HCT116 (cell line): ENCODE measurements around the gene WFDC6. TPM values are rescaled to one million over a fixed set of nuclear protein-coding genes. Genes with fewer than 3 reads are reported as not detected.
A peak's percentile ranks its signal among the peaks of the same experiment; 100 is the strongest.

Source experiments
- ATAC-seq: fragments of 200-7000 bp; cut with Tn5 transposase; 2 replicates; pipeline ENCODE4 v1.9.1; 2020; ENCODE audit warnings: mild to moderate bottlenecking, moderate library complexity
- BruUV-seq: library from RNA; stranded (reverse); fragments of 400-500 nt; replicated peaks from 2 replicates; lab custom pipeline; 2021; lab: Mats Ljungman, UMichigan
- CTCF ChIA-PET: fragments of 300-600 bp; sonication (Branson Sonifier 250); formaldehyde crosslinking; loops from one replicate; lab custom pipeline; 2021; ENCODE audit warnings: antibody characterized with exemption; lab: Charles Lee
- POLR2A ChIA-PET: fragments of 300-600, 350-600 bp; sonication (Branson Sonifier 250); formaldehyde crosslinking; loops from one replicate; lab custom pipeline; 2021; ENCODE audit warnings: antibody characterized with exemption; lab: Charles Lee
- RAD21 ChIA-PET, 2 experiments: fragments of 300-600 bp; sonication (Branson Sonifier 250); formaldehyde crosslinking; loops; one replicate each; lab custom pipeline; 2023; ENCODE audit warnings: low total read pairs in 2 of 2; ENCODE audit not compliant: uncharacterized antibody in 2 of 2, unreplicated experiment in 2 of 2, low non-redundant PET in 1 of 2; lab: Charles Lee
- DNase-seq: peaks from one replicate; pipeline ENCODE4 v3.0.0-alpha.2; 2010; ENCODE audit warnings: low read depth, low spot score
- H2AFZ ChIP-seq: fragments of 200-600 bp; shearing (Covaris generic), sonication (generic); 2 replicates; pipeline ENCODE4 v1.6.1; 2017; ENCODE audit warnings: low read depth, mixed run types, mixed read lengths, antibody characterized with exemption, low read length; ENCODE audit not compliant: poor library complexity, severe bottlenecking
- H3K27ac ChIP-seq: 2 replicates; pipeline ENCODE4 v1.5.1; 2012; ENCODE audit warnings: low read depth, low read length
- H3K27me3 ChIP-seq: fragments of 200-600 bp; sonication (generic); 2 replicates; pipeline ENCODE4 v1.6.1; 2016; ENCODE audit warnings: mixed run types, low read length, mixed read lengths; ENCODE audit not compliant: insufficient read depth
- H3K36me3 ChIP-seq, 2 experiments: fragments of 200-500 bp in 1 of 2; fragments of 200-600 bp in 1 of 2; sonication (Bioruptor generic) in 1 of 2; sonication (generic) in 1 of 2; 2 replicates each; pipeline versions ENCODE4 v1.5.1 to v1.6.1; 2014 to 2016; ENCODE audit warnings: low read length in 2 of 2, inconsistent platforms in 1 of 2, mixed read lengths in 1 of 2, mixed run types in 1 of 2; ENCODE audit not compliant: insufficient read depth in 2 of 2, control insufficient read depth in 1 of 2
- H3K4me1 ChIP-seq, 2 experiments: fragments of 200-600 bp in 1 of 2; sonication (generic) in 1 of 2; 2 replicates each; pipeline versions ENCODE4 v1.5.1 to v1.6.1; 2012 to 2017; ENCODE audit warnings: low read length in 2 of 2, inconsistent platforms in 1 of 2, mild to moderate bottlenecking in 1 of 2, mixed read lengths in 1 of 2, mixed run types in 1 of 2, moderate library complexity in 1 of 2; ENCODE audit not compliant: insufficient read depth in 2 of 2, control insufficient read depth in 1 of 2
- H3K4me2 ChIP-seq: fragments of 200-600 bp; sonication (generic); 2 replicates; pipeline ENCODE4 v1.6.1; 2017; ENCODE audit warnings: mixed run types, low read length, mixed read lengths
- H3K4me3 ChIP-seq, 2 experiments: fragments of 200-600 bp in 1 of 2; sonication (generic) in 1 of 2; replicated peaks in 1 of 2; 2 replicates each; pipeline ENCODE4 v1.5.1; 2011 to 2016; ENCODE audit warnings: low read length in 2 of 2, control low read depth in 1 of 2, low read depth in 1 of 2, mild to moderate bottlenecking in 1 of 2, mixed read lengths in 1 of 2, mixed run types in 1 of 2
- H3K79me2 ChIP-seq: fragments of 200-600 bp; sonication (generic); 2 replicates; pipeline ENCODE4 v1.6.1; 2017; ENCODE audit warnings: mild to moderate bottlenecking, mixed run types, low read length, moderate library complexity, mixed read lengths; ENCODE audit not compliant: insufficient read depth
- H3K9ac ChIP-seq: fragments of 200-600 bp; sonication (generic); 2 replicates; pipeline ENCODE4 v1.6.1; 2016; ENCODE audit warnings: low read length, mixed read lengths
- H3K9me2 ChIP-seq: fragments of 200-600 bp; sonication (generic), shearing (Covaris generic); 2 replicates; pipeline ENCODE4 v1.6.1; 2017; ENCODE audit warnings: mixed run types, mild to moderate bottlenecking, moderate library complexity; ENCODE audit not compliant: insufficient read depth
- H3K9me3 ChIP-seq, 2 experiments: fragments of 200-500 bp in 1 of 2; fragments of 200-600 bp in 1 of 2; sonication (Bioruptor generic) in 1 of 2; sonication (generic) in 1 of 2; 2 replicates each; pipeline ENCODE4 v1.6.1; 2014 to 2017; ENCODE audit warnings: low read length in 2 of 2, mixed read lengths in 2 of 2, inconsistent platforms in 1 of 2, low read depth in 1 of 2, mild to moderate bottlenecking in 1 of 2, mixed run types in 1 of 2, moderate library complexity in 1 of 2; ENCODE audit not compliant: control insufficient read depth in 1 of 2, insufficient read depth in 1 of 2
- H4K20me1 ChIP-seq: fragments of 200-600 bp; sonication (generic), shearing (Covaris generic); 2 replicates; pipeline ENCODE4 v1.6.1; 2017; ENCODE audit warnings: mixed run types, mild to moderate bottlenecking, moderate library complexity; ENCODE audit not compliant: insufficient read depth
- ELF1 ChIP-seq: IDR thresholded peaks from 2 replicates; pipeline ENCODE4 v1.6.1; 2012; ENCODE audit warnings: low read depth, borderline replicate concordance
- EZH2 ChIP-seq: fragments of 200-600 bp; sonication (generic); IDR thresholded peaks from 2 replicates; pipeline ENCODE4 v1.6.1; 2017; ENCODE audit warnings: antibody characterized with exemption, mixed run types
- RAD21 ChIP-seq: IDR thresholded peaks from 2 replicates; pipeline ENCODE4 v1.6.1; 2012; ENCODE audit warnings: low read depth, mild to moderate bottlenecking
- REST ChIP-seq: IDR thresholded peaks from 2 replicates; pipeline ENCODE4 v1.6.1; 2012; ENCODE audit warnings: low read depth
- ZFX ChIP-seq: fragments of 450-650 bp; IDR thresholded peaks from 2 replicates; pipeline ENCODE4 v1.6.1; 2017
- intact Hi-C: fragments of 100-400 bp; cut with micrococcal nuclease; formaldehyde crosslinking; loops from 2 replicates; pipeline ENCODE4 v1.10.0; 2022
- total RNA-seq: library from RNA; stranded (reverse); gene quantifications from one replicate; pipeline ENCODE4 v1.2.1, GENCODE V29; 2021; ENCODE audit not compliant: unreplicated experiment
- TF ChIP-seq, protein P1 (sequence below), 3 experiments: fragments of 200-600 bp in 1 of 3; sonication (generic) in 1 of 3; IDR thresholded peaks in 2 of 3; conservative IDR thresholded peaks in 1 of 3; 2 replicates each; pipeline ENCODE4 v1.5.1; 2012 to 2017; ENCODE audit warnings: low read depth in 2 of 3, low read length in 2 of 3, antibody characterized with exemption in 1 of 3, borderline replicate concordance in 1 of 3, control low read depth in 1 of 3, mild to moderate bottlenecking in 1 of 3, mixed read lengths in 1 of 3, mixed run types in 1 of 3, moderate library complexity in 1 of 3; ENCODE audit not compliant: insufficient read depth in 1 of 3

WFDC6 gene
- total RNA-seq, 1 experiment from 2014 or later, result not detected

GRCh38 chr20:45547206-45547770 lies 8.0 kb upstream of the WFDC6 start, which contains the start of gene EPPIN:
TSS of gene EPPIN (minus strand) at chr20:45547401. CDS start at chr20:45547357, 44 bp downstream.
- no peak within 1 kb of the TSS for H2AFZ ChIP-seq
- no peak within 1 kb of the TSS for H3K4me2 ChIP-seq
- peaks cover 39% of the 10 kb centered on the region; the same call in 1 of the 2 replicates for H3K27me3 ChIP-seq
- DNase-seq (no peak), ATAC-seq (no peak)
- ChIA-PET POLR2A (no interaction called here), RAD21 (no interaction called here)
- no peaks in the 10 kb centered on the region for H3K4me1 ChIP-seq
- intact Hi-C loops, result loop anchor here (5.0 to 10.0 kb wide), 3 partner anchors 205 to 418 kb away; partner anchors contain the start of gene PCIF1
- BruUV-seq, result no TSS peak
- H3K27ac ChIP-seq, result no peak within 1 kb of the TSS
- H3K9ac ChIP-seq, result no peak within 1 kb of the TSS
- TF ChIP-seq ELF1 (no peak), EZH2 (no peak), ZFX (no peak)
- TF ChIP-seq, all 23 proteins: peak for 0
- H3K9me3 ChIP-seq, result no peaks in the 10 kb centered on the region
- CTCF ChIA-PET, result interaction anchor here (3.2 kb wide), 1 partner anchor 223 kb away, joined by 23 read pairs; no protein-coding TSS in a partner anchor
- H3K4me3 ChIP-seq, result no peak within 1 kb of the TSS
- no peaks in the 10 kb centered on the region for H3K79me2 ChIP-seq
- no peaks in the 10 kb centered on the region for H4K20me1 ChIP-seq
- no peaks in the 10 kb centered on the region for H3K36me3 ChIP-seq
- no peaks in the 10 kb centered on the region for H3K9me2 ChIP-seq

GRCh38 chr20:45545754-45546453 lies 6.6 kb upstream of the WFDC6 start:
- Histone ChIP-seq H3K79me2 (no peaks in the 10 kb centered on the region), H3K27me3 (peaks cover 49% of the 10 kb centered on the region; the same call in 1 of the 2 replicates), H3K9me3 (no peaks in the 10 kb centered on the region), H2AFZ (no peak overlapping the region), H3K36me3 (no peaks in the 10 kb centered on the region), H4K20me1 (no peaks in the 10 kb centered on the region), H3K4me2 (no peak overlapping the region), H3K9ac (no peak overlapping the region), H3K4me1 (no peaks in the 10 kb centered on the region), H3K27ac (no peak overlapping the region), H3K4me3 (no peak overlapping the region), H3K9me2 (no peaks in the 10 kb centered on the region)
- CTCF ChIA-PET, result interaction anchor here (0.6 to 1.5 kb wide), 3 partner anchors 12 to 417 kb away, joined by 3 to 25 read pairs (median 3); no protein-coding TSS in a partner anchor
- ATAC-seq (peak; percentile 81), DNase-seq (peak; percentile 21)
- intact Hi-C loops, result loop anchor here (1.0 to 10.0 kb wide), 4 partner anchors 206 to 419 kb away; partner anchors contain the start of gene PCIF1
- POLR2A ChIA-PET, result no interaction called here
- no TSS peak for BruUV-seq
- RAD21 ChIA-PET, result interaction anchor here in 1 of 2 experiments (1.1 kb wide), 1 partner anchor 225 kb away, joined by 5 read pairs; no protein-coding TSS in a partner anchor
- TF ChIP-seq REST (no peak), ELF1 (no peak), RAD21 (peak; percentile 81)
- TF ChIP-seq, protein P1, sequence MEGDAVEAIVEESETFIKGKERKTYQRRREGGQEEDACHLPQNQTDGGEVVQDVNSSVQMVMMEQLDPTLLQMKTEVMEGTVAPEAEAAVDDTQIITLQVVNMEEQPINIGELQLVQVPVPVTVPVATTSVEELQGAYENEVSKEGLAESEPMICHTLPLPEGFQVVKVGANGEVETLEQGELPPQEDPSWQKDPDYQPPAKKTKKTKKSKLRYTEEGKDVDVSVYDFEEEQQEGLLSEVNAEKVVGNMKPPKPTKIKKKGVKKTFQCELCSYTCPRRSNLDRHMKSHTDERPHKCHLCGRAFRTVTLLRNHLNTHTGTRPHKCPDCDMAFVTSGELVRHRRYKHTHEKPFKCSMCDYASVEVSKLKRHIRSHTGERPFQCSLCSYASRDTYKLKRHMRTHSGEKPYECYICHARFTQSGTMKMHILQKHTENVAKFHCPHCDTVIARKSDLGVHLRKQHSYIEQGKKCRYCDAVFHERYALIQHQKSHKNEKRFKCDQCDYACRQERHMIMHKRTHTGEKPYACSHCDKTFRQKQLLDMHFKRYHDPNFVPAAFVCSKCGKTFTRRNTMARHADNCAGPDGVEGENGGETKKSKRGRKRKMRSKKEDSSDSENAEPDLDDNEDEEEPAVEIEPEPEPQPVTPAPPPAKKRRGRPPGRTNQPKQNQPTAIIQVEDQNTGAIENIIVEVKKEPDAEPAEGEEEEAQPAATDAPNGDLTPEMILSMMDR (IDR thresholded peaks at IDR 0.05 in 2 of 3, conservative IDR thresholded peaks at IDR 0.05 in 1 of 3; ENCODE audit: borderline replicate concordance in 1 of 3, insufficient read depth in 1 of 3, low read depth in 2 of 3, low read length in 2 of 3), result peak; percentile 24 to 61 (median 59); a peak in 4 of 6 replicates
